ENCODE data around the gene CNPY1.

The CNPY1 gene

GRCh38 chr7:155463114-155463811 is 83.1 kb downstream of the CNPY1 start:
- no peak for TF ChIP-seq CTCF (IDR thresholded peaks at IDR 0.05; ENCODE audit: low read depth, low read length, missing control alignments)
- no peak for DNase-seq (ENCODE audit: low read depth)
- H3K4me3 ChIP-seq (ENCODE audit: low read depth, low read length): no peak overlapping the region

GRCh38 chr7:155462163-155462735 is 84.1 kb downstream of the CNPY1 start:
- TF ChIP-seq CTCF (IDR thresholded peaks at IDR 0.05; ENCODE audit: low read depth, low read length, missing control alignments): no peak
- DNase-seq (ENCODE audit: low read depth): no peak
- no peak overlapping the region for H3K4me3 ChIP-seq (ENCODE audit: low read depth, low read length)

GRCh38 chr7:155461631-155462030 is 84.7 kb downstream of the CNPY1 start:
- no peak for DNase-seq (ENCODE audit: low read depth)
- no peak for TF ChIP-seq CTCF (IDR thresholded peaks at IDR 0.05; ENCODE audit: low read depth, low read length, missing control alignments)
- H3K4me3 ChIP-seq (ENCODE audit: low read depth, low read length): no peak overlapping the region

GRCh38 chr7:155460926-155461613 is 85.3 kb downstream of the CNPY1 start:
- DNase-seq (ENCODE audit: low read depth): no peak
- no peak for TF ChIP-seq CTCF (IDR thresholded peaks at IDR 0.05; ENCODE audit: low read depth, low read length, missing control alignments)
- H3K4me3 ChIP-seq (ENCODE audit: low read depth, low read length): no peak overlapping the region

GRCh38 chr7:155459700-155460461 is 86.5 kb downstream of the CNPY1 start:
- DNase-seq (ENCODE audit: low read depth): no peak
- H3K4me3 ChIP-seq (ENCODE audit: low read depth, low read length): no peak overlapping the region
- no peak for TF ChIP-seq CTCF (IDR thresholded peaks at IDR 0.05; ENCODE audit: low read depth, low read length, missing control alignments)

- H3K4me3 ChIP-seq (ENCODE audit: low read depth, low read length): no peak overlapping the region
- TF ChIP-seq CTCF (IDR thresholded peaks at IDR 0.05; ENCODE audit: low read depth, low read length, missing control alignments): no peak
- DNase-seq (ENCODE audit: low read depth): no peak
Observed at GRCh38 chr7:155458878-155459699, 87.3 kb downstream of the CNPY1 start.
